ENCODE data around the gene ANKRD55.

The ANKRD55 gene

DNA sequence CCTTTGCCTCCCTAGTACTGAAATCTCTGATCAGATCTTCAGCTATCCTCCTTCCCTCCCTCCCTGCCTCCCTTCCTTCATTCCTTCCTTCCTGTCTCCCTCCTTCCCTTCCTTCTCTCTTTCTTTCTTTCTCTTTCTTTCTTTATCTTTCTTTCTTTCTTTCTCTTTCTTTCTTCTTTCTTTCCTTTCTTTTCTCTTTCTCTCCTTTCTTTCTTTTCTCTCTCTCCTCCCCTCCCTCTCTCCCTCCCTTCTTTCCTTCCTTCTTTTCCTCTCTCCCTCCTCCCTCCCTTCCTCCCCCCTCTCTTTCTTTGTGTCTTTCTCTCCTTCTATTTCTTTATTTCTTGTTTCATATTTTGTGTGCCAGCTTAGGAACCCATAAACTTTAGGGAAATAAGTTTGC is 23.9 kb upstream of the ANKRD55 start:
- Mint-ChIP-seq H3K9me3 (peaks cover 8% of the 10 kb centered on the region), H3K36me3 (ENCODE audit: low read depth) (no peaks in the 10 kb centered on the region), H3K27me3 (ENCODE audit: low read depth, poor library complexity) (no peaks in the 10 kb centered on the region), H3K27ac (no peak overlapping the region), H3K4me1 (no peaks in the 10 kb centered on the region), H3K4me3 (no peak overlapping the region)
- TF ChIP-seq, protein P1, sequence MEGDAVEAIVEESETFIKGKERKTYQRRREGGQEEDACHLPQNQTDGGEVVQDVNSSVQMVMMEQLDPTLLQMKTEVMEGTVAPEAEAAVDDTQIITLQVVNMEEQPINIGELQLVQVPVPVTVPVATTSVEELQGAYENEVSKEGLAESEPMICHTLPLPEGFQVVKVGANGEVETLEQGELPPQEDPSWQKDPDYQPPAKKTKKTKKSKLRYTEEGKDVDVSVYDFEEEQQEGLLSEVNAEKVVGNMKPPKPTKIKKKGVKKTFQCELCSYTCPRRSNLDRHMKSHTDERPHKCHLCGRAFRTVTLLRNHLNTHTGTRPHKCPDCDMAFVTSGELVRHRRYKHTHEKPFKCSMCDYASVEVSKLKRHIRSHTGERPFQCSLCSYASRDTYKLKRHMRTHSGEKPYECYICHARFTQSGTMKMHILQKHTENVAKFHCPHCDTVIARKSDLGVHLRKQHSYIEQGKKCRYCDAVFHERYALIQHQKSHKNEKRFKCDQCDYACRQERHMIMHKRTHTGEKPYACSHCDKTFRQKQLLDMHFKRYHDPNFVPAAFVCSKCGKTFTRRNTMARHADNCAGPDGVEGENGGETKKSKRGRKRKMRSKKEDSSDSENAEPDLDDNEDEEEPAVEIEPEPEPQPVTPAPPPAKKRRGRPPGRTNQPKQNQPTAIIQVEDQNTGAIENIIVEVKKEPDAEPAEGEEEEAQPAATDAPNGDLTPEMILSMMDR (IDR thresholded peaks at IDR 0.05) = no peak
- DNase-seq = no peak

DNA sequence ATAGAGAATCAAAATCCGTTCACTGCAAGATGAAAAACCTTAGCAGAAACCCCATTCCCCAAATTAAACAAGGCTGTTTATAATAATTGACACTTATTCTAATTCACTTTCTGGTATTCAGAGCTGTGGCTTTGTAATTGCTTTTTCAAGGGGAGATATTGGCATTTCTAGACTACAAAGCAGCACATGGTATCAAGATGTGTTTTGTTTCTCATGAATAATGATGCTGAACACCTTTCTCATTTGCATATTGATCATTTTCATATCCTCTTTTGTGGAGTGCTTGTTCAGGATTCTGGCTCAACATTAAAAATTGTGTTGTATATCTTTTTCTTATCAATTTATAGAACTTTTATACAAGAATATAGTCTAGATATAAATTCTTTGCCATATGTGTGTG is 22.4 kb upstream of the ANKRD55 start:
- no peak overlapping the region for H3K4me3 Mint-ChIP-seq
- no peak for DNase-seq
- H3K27me3 Mint-ChIP-seq (ENCODE audit: low read depth, poor library complexity) = no peaks in the 10 kb centered on the region

DNA sequence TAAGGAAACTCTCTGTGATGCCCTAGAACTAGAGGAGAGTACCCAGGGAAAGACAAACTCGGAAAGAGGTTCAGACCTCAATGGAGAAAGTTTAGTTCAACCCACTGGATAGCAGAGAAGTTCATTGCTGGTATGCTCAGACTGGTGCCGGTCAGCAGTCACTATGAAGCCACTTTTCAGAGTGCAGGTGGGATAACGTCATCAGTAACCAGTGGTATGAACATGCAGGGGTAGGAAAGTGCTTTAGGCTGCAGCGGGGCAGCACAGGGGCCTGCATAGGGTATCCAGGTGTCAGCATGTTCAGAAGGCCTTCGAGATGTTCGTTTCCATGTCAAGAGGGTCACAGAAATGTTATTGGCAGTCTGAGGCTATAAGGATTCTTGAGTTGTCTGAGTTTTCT is 20.8 kb upstream of the ANKRD55 start:
- no peaks in the 10 kb centered on the region for H3K27me3 Mint-ChIP-seq (ENCODE audit: low read depth, poor library complexity)
- no peak overlapping the region for H3K4me3 Mint-ChIP-seq
- H3K27ac Mint-ChIP-seq = no peak overlapping the region
- TF ChIP-seq, protein P1 (IDR thresholded peaks at IDR 0.05) = no peak
- H3K4me1 Mint-ChIP-seq = peaks cover 9% of the 10 kb centered on the region
- no peak for DNase-seq
- peaks cover 14% of the 10 kb centered on the region for H3K9me3 Mint-ChIP-seq
- H3K36me3 Mint-ChIP-seq (ENCODE audit: low read depth) = no peaks in the 10 kb centered on the region

More for the DNA sequence above, 22.4 kb upstream of the ANKRD55 start:
- no peaks in the 10 kb centered on the region for H3K36me3 Mint-ChIP-seq (ENCODE audit: low read depth)
- H3K9me3 Mint-ChIP-seq = peaks cover 8% of the 10 kb centered on the region
- H3K4me1 Mint-ChIP-seq = no peaks in the 10 kb centered on the region
- H3K27ac Mint-ChIP-seq = no peak overlapping the region
- TF ChIP-seq, protein P1 (IDR thresholded peaks at IDR 0.05) = no peak

DNA sequence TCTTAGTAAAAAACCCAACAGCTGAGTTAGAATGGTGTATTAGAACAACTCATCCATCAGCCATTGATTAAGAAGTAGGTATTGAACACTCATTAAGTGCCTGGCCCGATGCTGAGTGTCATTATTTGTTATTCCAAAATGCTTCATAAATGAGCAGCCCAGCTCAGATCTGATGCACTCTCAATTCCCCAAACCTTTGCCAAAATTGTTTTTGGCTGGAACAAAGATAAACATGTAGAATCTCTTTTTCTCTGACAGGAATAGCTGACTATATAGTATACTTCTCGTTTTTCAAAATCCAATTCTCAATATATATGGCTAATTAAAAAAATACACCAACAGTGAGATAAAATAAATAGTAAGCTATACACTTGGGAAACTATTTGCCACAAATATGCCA is 20.0 kb upstream of the ANKRD55 start:
- Mint-ChIP-seq H3K27ac (no peak overlapping the region), H3K27me3 (ENCODE audit: low read depth, poor library complexity) (no peaks in the 10 kb centered on the region), H3K9me3 (peaks cover 16% of the 10 kb centered on the region), H3K4me1 (peaks cover 10% of the 10 kb centered on the region), H3K4me3 (no peak overlapping the region), H3K36me3 (ENCODE audit: low read depth) (no peaks in the 10 kb centered on the region)
- no peak for DNase-seq
- TF ChIP-seq, protein P1 (IDR thresholded peaks at IDR 0.05) = no peak

DNA sequence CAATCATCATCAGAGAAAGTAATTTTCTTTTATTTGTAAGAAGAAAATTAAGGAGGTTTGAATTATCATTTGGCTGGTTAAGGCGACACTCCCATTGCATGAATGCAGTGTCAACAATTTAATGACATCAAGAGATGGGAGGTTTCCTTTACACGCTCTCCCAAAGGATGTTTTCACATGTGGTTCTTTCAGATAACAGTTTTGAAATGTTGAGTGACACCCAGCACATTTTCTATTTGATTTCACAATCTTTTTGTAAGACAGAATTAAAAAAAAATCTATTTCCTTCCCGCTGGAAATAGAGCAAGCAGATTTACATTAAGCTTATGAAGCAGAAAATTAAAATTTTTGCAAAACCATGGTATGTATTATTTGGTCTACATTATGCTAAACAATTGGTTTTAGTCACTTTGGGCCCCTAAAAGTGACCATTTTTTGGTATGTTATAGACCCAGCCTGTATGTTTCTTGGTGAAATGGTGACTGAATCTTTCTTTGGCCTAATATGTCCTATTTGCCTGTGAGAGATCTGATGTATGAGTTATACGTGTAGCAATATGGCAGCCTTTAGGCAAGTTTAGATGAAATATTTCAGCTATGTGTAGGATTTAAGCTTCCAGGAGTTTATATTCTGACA is 18.9 kb upstream of the ANKRD55 start:
- no peak overlapping the region for H3K4me3 Mint-ChIP-seq
- no peak for DNase-seq
- no peak overlapping the region for H3K27ac Mint-ChIP-seq
- peaks cover 16% of the 10 kb centered on the region for H3K4me1 Mint-ChIP-seq
- no peaks in the 10 kb centered on the region for H3K36me3 Mint-ChIP-seq (ENCODE audit: low read depth)
- H3K9me3 Mint-ChIP-seq = peaks cover 13% of the 10 kb centered on the region
- H3K27me3 Mint-ChIP-seq (ENCODE audit: low read depth, poor library complexity) = peaks cover 3% of the 10 kb centered on the region
- TF ChIP-seq, protein P1 (IDR thresholded peaks at IDR 0.05) = no peak

DNA sequence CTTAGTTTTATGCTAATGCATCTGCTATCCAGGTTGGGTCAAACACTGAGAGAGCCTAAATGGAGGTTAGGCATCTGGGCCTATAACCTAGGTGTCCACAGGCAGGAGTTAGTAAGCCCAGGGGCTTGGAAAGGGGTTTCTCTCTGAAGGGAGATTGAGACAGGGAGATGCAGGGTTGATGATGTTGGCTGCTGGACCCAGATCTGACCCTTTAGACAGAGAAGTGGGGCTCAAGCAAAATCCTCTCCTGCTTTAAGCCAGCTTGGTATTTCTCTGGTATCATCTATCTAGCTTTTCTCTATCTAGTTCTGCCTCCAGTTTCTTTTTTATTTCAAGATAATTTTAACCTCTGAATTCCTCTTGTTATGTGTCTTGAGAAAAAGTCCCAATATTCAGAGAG is 18.3 kb upstream of the ANKRD55 start:
- Mint-ChIP-seq H3K27ac (no peak overlapping the region), H3K36me3 (ENCODE audit: low read depth) (no peaks in the 10 kb centered on the region), H3K4me3 (no peak overlapping the region), H3K4me1 (peaks cover 16% of the 10 kb centered on the region), H3K9me3 (peaks cover 13% of the 10 kb centered on the region), H3K27me3 (ENCODE audit: low read depth, poor library complexity) (peaks cover 3% of the 10 kb centered on the region)
- no peak for DNase-seq
- TF ChIP-seq, protein P1 (IDR thresholded peaks at IDR 0.05) = no peak
